ENCODE measurements around the gene DDX19B.
A peak's percentile ranks its signal among the peaks of the same experiment; 100 is the strongest.
"Not testable (repeated sequence)": the region's sequence is repeated elsewhere in the genome, so short reads cannot be mapped to it uniquely, and the experiment has no call there.

DDX19B gene

DNA sequence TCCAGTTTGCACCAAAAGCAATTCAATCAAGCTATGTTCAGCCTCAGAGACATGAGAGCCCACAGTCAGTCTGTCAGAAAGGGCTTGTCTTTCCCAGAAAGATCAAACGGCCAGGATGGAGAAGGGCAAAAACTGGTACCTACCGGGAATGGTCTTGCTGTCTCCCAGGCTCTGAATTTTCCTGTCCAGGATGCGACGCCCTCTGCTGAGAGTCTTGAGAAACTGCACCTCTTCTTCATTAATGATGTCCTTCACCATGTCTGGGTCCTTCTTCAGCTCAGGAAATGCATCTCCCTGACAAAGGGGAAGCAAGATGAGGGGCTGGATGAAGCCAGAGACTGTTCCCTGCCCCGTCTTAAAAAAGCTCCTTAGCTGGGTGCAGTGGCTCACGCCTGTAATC lies 31.5 kb upstream of the DDX19B start:
- Histone ChIP-seq H3K27ac (no peak overlapping the region), H3K4me3 (no peak overlapping the region)
- TF ChIP-seq CTCF (IDR thresholded peaks at IDR 0.05), result no peak
- no peak for DNase-seq (ENCODE audit: low spot score)

DNA sequence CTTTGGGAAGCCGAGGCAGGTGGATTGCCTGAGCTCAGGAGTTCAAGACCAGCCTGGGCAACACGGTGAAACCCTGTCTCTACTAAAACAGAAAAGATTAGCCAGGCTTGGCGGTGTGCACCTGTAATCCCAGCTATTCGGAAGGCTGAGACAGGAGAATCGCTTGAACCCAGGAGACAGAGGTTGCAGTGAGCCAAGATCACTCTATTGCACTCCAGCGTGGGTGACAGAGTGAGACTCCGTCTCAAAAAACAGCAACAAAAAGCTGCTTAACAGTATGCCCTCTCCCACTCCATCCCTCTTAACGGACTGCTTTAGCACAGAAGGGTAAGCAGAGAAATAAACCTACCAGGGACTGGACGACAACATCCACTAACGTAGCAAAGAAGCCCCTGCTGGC lies 31.1 kb upstream of the DDX19B start:
- not testable (repeated sequence) for H3K27ac ChIP-seq; DNase-seq (ENCODE audit: low spot score); H3K4me3 ChIP-seq

GRCh38 chr16:70269471-70269870 lies 29.5 kb upstream of the DDX19B start:
- H3K4me3 ChIP-seq, result no peak overlapping the region
- TF ChIP-seq CTCF (IDR thresholded peaks at IDR 0.05), result no peak
- no peak for DNase-seq (ENCODE audit: low spot score)

GRCh38 chr16:70270176-70270575 lies 28.8 kb upstream of the DDX19B start:
- H3K27ac ChIP-seq, result no peak overlapping the region
- H3K4me3 ChIP-seq, result no peak overlapping the region
- no peak for TF ChIP-seq CTCF (IDR thresholded peaks at IDR 0.05)
- DNase-seq (ENCODE audit: low spot score), result no peak

More at GRCh38 chr16:70269471-70269870, 29.5 kb upstream of the DDX19B start:
- no peak overlapping the region for H3K27ac ChIP-seq

GRCh38 chr16:70271696-70272095 lies 27.3 kb upstream of the DDX19B start:
- Histone ChIP-seq H3K27ac (no peak overlapping the region), H3K4me3 (no peak overlapping the region)
- no peak for DNase-seq (ENCODE audit: low spot score)
- no peak for TF ChIP-seq CTCF (IDR thresholded peaks at IDR 0.05)

DNA sequence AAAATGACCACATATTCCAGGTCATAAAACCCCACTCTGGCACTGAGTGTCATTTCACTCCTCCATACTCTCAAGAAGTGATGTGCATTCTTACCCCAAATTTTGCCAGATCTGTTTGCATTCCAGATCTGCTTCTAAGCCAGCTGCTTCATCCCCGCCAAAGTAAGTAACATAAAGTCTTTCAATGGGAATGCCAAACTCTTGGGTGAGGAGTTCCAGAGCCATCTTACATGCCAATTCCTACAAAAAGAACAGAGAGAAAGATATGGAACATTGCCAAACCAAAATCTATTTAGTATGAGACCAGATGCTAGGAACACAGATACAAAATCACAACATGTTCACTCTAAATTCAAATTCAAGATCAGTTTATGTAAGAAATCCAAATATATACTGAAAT lies 22.6 kb upstream of the DDX19B start:
- no peak for TF ChIP-seq CTCF (IDR thresholded peaks at IDR 0.05)
- no peak overlapping the region for H3K4me3 ChIP-seq
- H3K27ac ChIP-seq, result no peak overlapping the region
- DNase-seq (ENCODE audit: low spot score), result no peak

GRCh38 chr16:70287304-70287971 lies 11.5 kb upstream of the DDX19B start:
- not testable (repeated sequence) for DNase-seq (ENCODE audit: low spot score); H3K27ac ChIP-seq

DNA sequence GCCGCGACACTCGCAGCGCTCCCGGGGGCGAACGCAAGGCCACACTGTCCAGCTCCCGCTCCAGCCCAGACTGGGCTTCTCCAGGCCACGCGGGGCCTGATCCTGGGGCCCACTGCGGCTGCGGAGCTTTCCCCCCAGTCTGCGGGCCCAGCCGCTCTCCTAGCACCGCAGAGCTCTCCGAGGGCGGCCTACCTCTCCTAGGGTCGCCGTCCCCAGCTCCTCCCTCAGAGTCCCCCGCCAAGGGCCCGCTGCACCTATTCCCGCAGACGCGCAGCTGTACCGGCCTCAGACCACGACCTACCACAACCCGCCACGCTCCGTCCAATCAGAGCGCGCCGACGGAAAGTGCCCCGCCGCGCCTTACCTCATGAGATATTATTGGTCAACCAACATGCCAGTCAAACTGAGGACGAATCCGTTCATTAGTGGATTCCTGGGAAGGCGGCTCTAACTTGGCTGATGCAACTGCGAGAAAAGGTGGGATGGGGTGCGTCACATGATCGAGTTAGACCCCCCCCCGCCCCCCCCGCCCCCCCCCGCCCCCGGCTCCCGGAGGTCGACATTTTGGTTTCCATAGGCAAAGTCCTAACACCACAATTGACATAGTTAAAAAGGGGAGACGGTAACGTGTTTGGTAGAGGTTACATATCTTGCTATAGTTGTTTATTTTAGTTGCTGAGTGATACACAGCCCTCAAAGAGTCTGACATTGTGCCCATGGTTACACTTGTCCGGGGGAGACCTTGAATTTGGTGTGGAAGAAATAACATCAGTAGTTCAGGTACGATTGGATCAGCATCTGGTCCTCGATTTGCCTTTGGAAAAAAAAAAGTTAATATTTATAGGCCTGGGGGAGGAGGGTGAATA lies 9.5 kb upstream of the DDX19B start, which contains the start of gene AARS1:
Gene AARS1, minus strand, starts transcription at position 278 of the 866 bp plus-strand sequence. CDS start 6,743 bp downstream, outside the sequence.
- no peak for TF ChIP-seq CTCF (IDR thresholded peaks at IDR 0.05)
- H3K4me3 ChIP-seq, result peak within 1 kb of the TSS; percentile 93

More at GRCh38 chr16:70287304-70287971, 11.5 kb upstream of the DDX19B start:
- H3K4me3 ChIP-seq, result peak overlapping the region; percentile 93

More for the DNA sequence above, 9.5 kb upstream of the DDX19B start, which contains the start of gene AARS1:
- peak within 1 kb of the TSS; percentile 95 to 97 for H3K27ac ChIP-seq
- peak; percentile 98 for DNase-seq (ENCODE audit: low spot score)
